HG03442 (cell line): Measurements from ENCODE around the gene RBKS.
"Not testable (repeated sequence)": the region's sequence is repeated elsewhere in the genome, so short reads cannot be mapped to it uniquely, and the experiment has no call there.

Source experiments
- ATAC-seq: cut with Tn5 transposase; IDR thresholded peaks from one replicate; pipeline ENCODE4 v1.9.1; 2021; ENCODE audit warnings: mild to moderate bottlenecking, moderate library complexity; ENCODE audit not compliant: unreplicated experiment

RBKS gene

GRCh38 chr2:27771202-27771547 lies 119.0 kb downstream of the RBKS start:
- ATAC-seq: no peak

GRCh38 chr2:27766287-27766661 lies 123.9 kb downstream of the RBKS start:
- ATAC-seq: no peak

GRCh38 chr2:27765621-27766286 lies 124.4 kb downstream of the RBKS start:
- ATAC-seq: no peak

- ATAC-seq: not testable (repeated sequence)
Measured at GRCh38 chr2:27764526-27764925, 125.7 kb downstream of the RBKS start.

GRCh38 chr2:27763907-27764267 lies 126.3 kb downstream of the RBKS start:
- ATAC-seq: no peak

- ATAC-seq: no peak
Measured at GRCh38 chr2:27762951-27763906, 127.0 kb downstream of the RBKS start.

GRCh38 chr2:27756544-27757498 lies 133.4 kb downstream of the RBKS start:
- no peak for ATAC-seq

- ATAC-seq: no peak
Measured at GRCh38 chr2:27756091-27756490, 134.1 kb downstream of the RBKS start.

GRCh38 chr2:27754831-27755230 lies 135.4 kb downstream of the RBKS start:
- ATAC-seq: no peak

GRCh38 chr2:27754138-27754588 lies 136.0 kb downstream of the RBKS start:
- no peak for ATAC-seq

GRCh38 chr2:27752551-27753237 lies 137.5 kb downstream of the RBKS start:
- no peak for ATAC-seq

- ATAC-seq: no peak
Measured at GRCh38 chr2:27751377-27751776, 138.8 kb downstream of the RBKS start.

GRCh38 chr2:27748803-27749554 lies 141.2 kb downstream of the RBKS start:
- not testable (repeated sequence) for ATAC-seq

- ATAC-seq: no peak
Measured at GRCh38 chr2:27747827-27748352, 142.3 kb downstream of the RBKS start.

- no peak for ATAC-seq
Measured at GRCh38 chr2:27746325-27746724, 143.9 kb downstream of the RBKS start.

GRCh38 chr2:27745494-27745893 lies 144.7 kb downstream of the RBKS start:
- ATAC-seq: not testable (repeated sequence)

GRCh38 chr2:27742571-27742970 lies 147.6 kb downstream of the RBKS start:
- no peak for ATAC-seq

- ATAC-seq: no peak
Measured at GRCh38 chr2:27741673-27742072, 148.5 kb downstream of the RBKS start.

- no peak for ATAC-seq
Measured at GRCh38 chr2:27739058-27739373, 151.2 kb downstream of the RBKS start.
